Breast epithelium (tissue), 3 donors: ENCODE data around the gene ANKK1.

Experiments
- POLR2A ChIP-seq: fragments of 450-650 bp; IDR thresholded peaks from one replicate; pipeline ENCODE4 v1.6.1; 2016; ENCODE audit warnings: antibody characterized with exemption, mild to moderate bottlenecking, moderate library complexity
- TF ChIP-seq, protein P1 (sequence below), 3 donors: fragments of 450-650 bp; IDR thresholded peaks; one replicate each; pipeline ENCODE4 v1.5.1; 2016 to 2017; ENCODE audit warnings: antibody characterized with exemption in 3 of 3, mild to moderate bottlenecking in 3 of 3, moderate library complexity in 3 of 3

GRCh38 chr11:113393501-113393985 lies 6.0 kb downstream of the ANKK1 start:
- TF ChIP-seq POLR2A, result no peak
- TF ChIP-seq, protein P1, sequence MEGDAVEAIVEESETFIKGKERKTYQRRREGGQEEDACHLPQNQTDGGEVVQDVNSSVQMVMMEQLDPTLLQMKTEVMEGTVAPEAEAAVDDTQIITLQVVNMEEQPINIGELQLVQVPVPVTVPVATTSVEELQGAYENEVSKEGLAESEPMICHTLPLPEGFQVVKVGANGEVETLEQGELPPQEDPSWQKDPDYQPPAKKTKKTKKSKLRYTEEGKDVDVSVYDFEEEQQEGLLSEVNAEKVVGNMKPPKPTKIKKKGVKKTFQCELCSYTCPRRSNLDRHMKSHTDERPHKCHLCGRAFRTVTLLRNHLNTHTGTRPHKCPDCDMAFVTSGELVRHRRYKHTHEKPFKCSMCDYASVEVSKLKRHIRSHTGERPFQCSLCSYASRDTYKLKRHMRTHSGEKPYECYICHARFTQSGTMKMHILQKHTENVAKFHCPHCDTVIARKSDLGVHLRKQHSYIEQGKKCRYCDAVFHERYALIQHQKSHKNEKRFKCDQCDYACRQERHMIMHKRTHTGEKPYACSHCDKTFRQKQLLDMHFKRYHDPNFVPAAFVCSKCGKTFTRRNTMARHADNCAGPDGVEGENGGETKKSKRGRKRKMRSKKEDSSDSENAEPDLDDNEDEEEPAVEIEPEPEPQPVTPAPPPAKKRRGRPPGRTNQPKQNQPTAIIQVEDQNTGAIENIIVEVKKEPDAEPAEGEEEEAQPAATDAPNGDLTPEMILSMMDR (IDR thresholded peaks at IDR 0.05), result no peak
